Measurements from ENCODE around the gene NRXN2. TPM values are rescaled to one million over a fixed set of nuclear protein-coding genes. Genes with fewer than 3 reads are reported as not detected.

Gene NRXN2
- total and polyA plus RNA-seq, 11 donors = 0.42 to 5.5 (median 0.92) TPM; not detected in 1

GRCh38 chr11:64739871-64740270 lies 16.9 kb upstream of the NRXN2 start:
- H3K36me3 ChIP-seq = peaks cover 0 to 25% (median 10%) of the 10 kb centered on the region in 9 donors
- 93 to 97% (median 96%) methylated on average over 11 to 12 of the region's 12 CpGs for WGBS, 4 donors
- H3K9me3 ChIP-seq = no peaks in the 10 kb centered on the region
- no peaks in the 10 kb centered on the region for H3K27me3 ChIP-seq
- TF ChIP-seq CTCF (IDR thresholded peaks at IDR 0.05) (no peak), POLR2A (IDR thresholded peaks at IDR 0.05) (no peak)
- DNase-seq (no peak), ATAC-seq (no peak)
- H3K4me1 ChIP-seq = peaks cover 4 to 34% (median 22%) of the 10 kb centered on the region in 12 donors
- intact Hi-C loops (cut with DNase I) = loop anchor here in 2 of 10 donors (5.0 kb wide), 1 partner anchor 37 kb away; the partner anchor contains the start of gene SF1 (in 2 of the 2)
- H3K4me3 ChIP-seq = no peak overlapping the region
- no peak overlapping the region for H3K27ac ChIP-seq

DNA sequence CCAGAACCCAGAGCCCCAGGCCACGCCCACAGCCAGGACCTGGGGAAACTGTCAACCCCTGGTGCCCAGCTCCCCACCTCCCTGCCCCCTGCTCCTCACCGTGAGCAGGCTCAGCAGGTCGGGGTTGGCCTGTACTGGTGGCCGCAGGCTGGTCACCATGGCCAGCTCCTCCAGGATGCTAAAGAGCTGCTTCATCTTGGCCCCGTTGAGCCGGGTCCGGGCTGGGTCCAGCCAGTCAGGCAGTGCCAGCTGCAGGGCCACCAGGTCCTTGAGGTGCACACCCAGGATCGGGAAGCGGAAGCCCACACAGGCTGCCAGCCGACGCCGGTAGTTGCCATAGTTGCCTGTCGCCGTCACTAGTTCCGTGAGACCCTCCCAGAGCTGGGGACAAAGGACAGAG lies 13.7 kb upstream of the NRXN2 start:
- H3K9me3 ChIP-seq = no peaks in the 10 kb centered on the region
- no peak overlapping the region for H3K27ac ChIP-seq
- no peaks in the 10 kb centered on the region for H3K27me3 ChIP-seq
- no peak for DNase-seq
- peaks cover 0 to 31% (median 16%) of the 10 kb centered on the region in 9 donors for H3K36me3 ChIP-seq
- ATAC-seq = no peak
- intact Hi-C loops (cut with DNase I) = no loop called here
- no peak for TF ChIP-seq CTCF (IDR thresholded peaks at IDR 0.05)
- TF ChIP-seq POLR2A (IDR thresholded peaks at IDR 0.05) = no peak
- no peak overlapping the region for H3K4me3 ChIP-seq
- WGBS, 4 donors = 89 to 97% (median 94%) methylated on average over 5 to 15 of the region's 15 CpGs
- peaks cover 0 to 5% (median 0%) of the 10 kb centered on the region in 12 donors for H3K4me1 ChIP-seq

GRCh38 chr11:64735725-64736259 lies 12.8 kb upstream of the NRXN2 start:
- 87 to 93% (median 90%) methylated on average over 9 of the region's 9 CpGs for WGBS, 4 donors
- Histone ChIP-seq H3K4me3 (no peak overlapping the region), H3K4me1 (no peaks in the 10 kb centered on the region), H3K27me3 (no peaks in the 10 kb centered on the region), H3K9me3 (no peaks in the 10 kb centered on the region), H3K36me3 (peaks cover 0 to 37% (median 16%) of the 10 kb centered on the region in 9 donors), H3K27ac (no peak overlapping the region)
- DNase-seq (no peak), ATAC-seq (no peak)
- intact Hi-C loops (cut with DNase I) = no loop called here
- TF ChIP-seq POLR2A (IDR thresholded peaks at IDR 0.05) = no peak
- no peak for TF ChIP-seq CTCF (IDR thresholded peaks at IDR 0.05)

GRCh38 chr11:64734811-64735724 lies 12.1 kb upstream of the NRXN2 start:
- Histone ChIP-seq H3K27ac (no peak overlapping the region), H3K4me3 (no peak overlapping the region), H3K4me1 (peaks cover 0 to 3% (median 0%) of the 10 kb centered on the region in 12 donors), H3K27me3 (no peaks in the 10 kb centered on the region), H3K36me3 (peaks cover 0 to 43% (median 16%) of the 10 kb centered on the region in 9 donors), H3K9me3 (no peaks in the 10 kb centered on the region)
- TF ChIP-seq POLR2A (IDR thresholded peaks at IDR 0.05) (no peak), CTCF (IDR thresholded peaks at IDR 0.05) (no peak)
- intact Hi-C loops (cut with DNase I) = no loop called here
- 83 to 86% (median 84%) methylated on average over 15 to 23 of the region's 23 CpGs for WGBS, 4 donors
- ATAC-seq = peak; percentile 15 to 43 (median 30)
- DNase-seq = no peak

Data from heart left ventricle (tissue), 16 donors.